GM20431 (cell line): ENCODE data around the gene KRT76.

Experiments used
- in situ Hi-C: fragments of 300-500 bp; cut with MseI, MboI; formaldehyde crosslinking; loops from one replicate; pipeline ENCODE4 v1.15.0; 2020; ENCODE audit warnings: low sequenced_read_pairs; ENCODE audit not compliant: unreplicated experiment

KRT76 gene

GRCh38 chr12:52744493-52745156, 32.5 kb downstream of the KRT76 start:
- in situ Hi-C loops: no loop called here

GRCh38 chr12:52742822-52743457, 34.2 kb downstream of the KRT76 start:
- in situ Hi-C loops: no loop called here

GRCh38 chr12:52742196-52742580, 35.0 kb downstream of the KRT76 start:
- in situ Hi-C loops: no loop called here

- in situ Hi-C loops: no loop called here
Measured at GRCh38 chr12:52741375-52742195, 35.6 kb downstream of the KRT76 start.

- in situ Hi-C loops: no loop called here
Measured at GRCh38 chr12:52740584-52740983, 36.6 kb downstream of the KRT76 start.

- in situ Hi-C loops: no loop called here
Measured at GRCh38 chr12:52739963-52740362, 37.2 kb downstream of the KRT76 start.

GRCh38 chr12:52735816-52736632, 41.1 kb downstream of the KRT76 start:
- in situ Hi-C loops: no loop called here

GRCh38 chr12:52735106-52735505, 42.0 kb downstream of the KRT76 start:
- in situ Hi-C loops: no loop called here

- in situ Hi-C loops: no loop called here
Measured at GRCh38 chr12:52730793-52731192, 46.4 kb downstream of the KRT76 start.

- in situ Hi-C loops: no loop called here
Measured at GRCh38 chr12:52730383-52730782, 46.8 kb downstream of the KRT76 start.

- in situ Hi-C loops: no loop called here
Measured at GRCh38 chr12:52729147-52729546, 48.0 kb downstream of the KRT76 start.

- in situ Hi-C loops: no loop called here
Measured at GRCh38 chr12:52728374-52728773, 48.8 kb downstream of the KRT76 start.

GRCh38 chr12:52727037-52727436, 50.1 kb downstream of the KRT76 start:
- in situ Hi-C loops: no loop called here

GRCh38 chr12:52726451-52726850, 50.7 kb downstream of the KRT76 start:
- in situ Hi-C loops: no loop called here

- in situ Hi-C loops: no loop called here
Measured at GRCh38 chr12:52724384-52724783, 52.8 kb downstream of the KRT76 start.

GRCh38 chr12:52722680-52723079, 54.5 kb downstream of the KRT76 start:
- in situ Hi-C loops: no loop called here

- in situ Hi-C loops: no loop called here
Measured at GRCh38 chr12:52721838-52722470, 55.2 kb downstream of the KRT76 start.

GRCh38 chr12:52720365-52720886, 56.7 kb downstream of the KRT76 start:
- in situ Hi-C loops: no loop called here
